PC-3 (cell line): ENCODE results near the gene CDC40. TPM values are rescaled to one million over a fixed set of nuclear protein-coding genes. Genes with fewer than 3 reads are reported as not detected.

ENCODE experiments used
- ATAC-seq: fragments of 200-7000 bp; cut with Tn5 transposase; 2 replicates; pipeline ENCODE4 v1.9.1; 2020; ENCODE audit warnings: mild to moderate bottlenecking, moderate library complexity
- BruUV-seq: library from RNA; stranded (reverse); fragments of 400-500 nt; replicated peaks from 2 replicates; lab custom pipeline; 2021; lab: Mats Ljungman, UMichigan
- CTCF ChIA-PET: fragments of 300-600 bp; sonication (Branson Sonifier 250); formaldehyde crosslinking; loops from one replicate; lab custom pipeline; 2022; ENCODE audit warnings: antibody characterized with exemption; lab: Charles Lee
- POLR2A ChIA-PET: fragments of 300-600 bp; sonication (Branson Sonifier 250); formaldehyde crosslinking; loops from one replicate; lab custom pipeline; 2022; ENCODE audit warnings: antibody characterized with exemption; ENCODE audit not compliant: unreplicated experiment; lab: Charles Lee
- DNase-seq: peaks from one replicate; pipeline ENCODE4 v3.0.0-alpha.2; 2015
- H2AFZ ChIP-seq: fragments of 300-600 bp; sonication (generic); 2 replicates; pipeline ENCODE4 v1.6.0; 2016; ENCODE audit warnings: antibody characterized with exemption, low read length
- H3F3A ChIP-seq: fragments of 300-600 bp; sonication (generic); one replicate; pipeline ENCODE4 v1.6.0; 2017; ENCODE audit warnings: antibody characterized with exemption, low read length, control low read depth, mild to moderate bottlenecking; ENCODE audit not compliant: unreplicated experiment
- H3K27ac ChIP-seq: fragments of 300-600 bp; sonication (generic); 2 replicates; pipeline ENCODE4 v1.5.1; 2016; ENCODE audit warnings: mild to moderate bottlenecking, low read length
- H3K27me3 ChIP-seq: fragments of 300-600 bp; sonication (generic); 2 replicates; pipeline ENCODE4 v1.6.1; 2016; ENCODE audit warnings: low read length, mixed read lengths
- H3K36me3 ChIP-seq: fragments of 300-600 bp; sonication (generic); 2 replicates; pipeline ENCODE4 v1.6.1; 2016; ENCODE audit warnings: low read depth, mixed run types, low read length, mixed read lengths
- H3K4me1 ChIP-seq: fragments of 300-600 bp; sonication (generic); 2 replicates; pipeline ENCODE4 v1.5.1; 2016; ENCODE audit warnings: low read length; ENCODE audit not compliant: insufficient read depth
- H3K4me2 ChIP-seq: fragments of 300-600 bp; sonication (generic); 2 replicates; pipeline ENCODE4 v1.6.0; 2016; ENCODE audit warnings: low read length
- H3K4me3 ChIP-seq: fragments of 300-600 bp; sonication (generic); 2 replicates; pipeline ENCODE4 v1.5.1; 2016; ENCODE audit warnings: mild to moderate bottlenecking, low read length, mixed read lengths
- H3K79me2 ChIP-seq: fragments of 300-600 bp; sonication (generic); 2 replicates; pipeline ENCODE4 v1.6.1; 2017; ENCODE audit warnings: low read length, mixed read lengths
- H3K9ac ChIP-seq: fragments of 300-600 bp; sonication (generic); 2 replicates; pipeline ENCODE4 v1.6.0; 2016; ENCODE audit warnings: mild to moderate bottlenecking, low read length
- H3K9me2 ChIP-seq: fragments of 300-600 bp; sonication (generic); replicated peaks from 2 replicates; pipeline ENCODE4 v1.6.1; 2016; ENCODE audit warnings: mixed run types, low read length, mixed read lengths
- H3K9me3 ChIP-seq: fragments of 300-600 bp; sonication (generic); 2 replicates; pipeline ENCODE4 v1.6.1; 2016; ENCODE audit warnings: low read length, mixed read lengths
- H4K20me1 ChIP-seq: fragments of 300-600 bp; sonication (generic); 2 replicates; pipeline ENCODE4 v1.6.1; 2016; ENCODE audit warnings: low read length, mixed read lengths
- CTCF ChIP-seq: fragments of 300-600 bp; sonication (generic); conservative IDR thresholded peaks from 2 replicates; pipeline ENCODE4 v1.5.1; 2017; ENCODE audit warnings: antibody characterized with exemption, low read depth, mild to moderate bottlenecking, low read length
- EZH2 ChIP-seq: fragments of 300-600 bp; sonication (generic); IDR thresholded peaks from one replicate; pipeline ENCODE4 v1.6.1; 2017; ENCODE audit warnings: antibody characterized with exemption, mild to moderate bottlenecking, low read length; ENCODE audit not compliant: unreplicated experiment
- EZH2phosphoT487 ChIP-seq: fragments of 300-600 bp; sonication (generic); IDR thresholded peaks from 2 replicates; pipeline ENCODE4 v1.6.1; 2018; ENCODE audit warnings: mild to moderate bottlenecking, antibody characterized with exemption, low read length, borderline replicate concordance
- intact Hi-C: fragments of 100-400 bp; cut with micrococcal nuclease; formaldehyde crosslinking; loops from 2 replicates; pipeline ENCODE4 v1.9.0; 2023
- total RNA-seq: library from RNA; depleted of rRNA; stranded (reverse); fragments of >200 nt; gene quantifications from 2 replicates; pipeline ENCODE4 v1.2.3, GENCODE V29; 2014

Gene CDC40
- total RNA-seq, 1 experiment from 2014 or later = 8.9 TPM

- TF ChIP-seq EZH2 = no peak
- TF ChIP-seq EZH2phosphoT487 = no peak
- Histone ChIP-seq H3K27ac (no peak overlapping the region), H3F3A (no peaks in the 10 kb centered on the region), H2AFZ (no peak overlapping the region), H3K4me3 (no peak overlapping the region), H3K9ac (no peak overlapping the region), H3K9me3 (no peaks in the 10 kb centered on the region), H4K20me1 (no peaks in the 10 kb centered on the region), H3K79me2 (no peaks in the 10 kb centered on the region), H3K4me1 (no peaks in the 10 kb centered on the region), H3K27me3 (peaks cover 6% of the 10 kb centered on the region; the same call in 1 of the 2 replicates), H3K36me3 (no peaks in the 10 kb centered on the region), H3K4me2 (no peak overlapping the region), H3K9me2 (no peaks in the 10 kb centered on the region)
- CTCF ChIA-PET = no interaction called here
- POLR2A ChIA-PET = no interaction called here
- no TSS peak for BruUV-seq
- intact Hi-C loops = no loop called here
- DNase-seq (no peak), ATAC-seq (no peak)
Observed at GRCh38 chr6:110265273-110265672, 85.0 kb downstream of the CDC40 start.

GRCh38 chr6:110266996-110267395 is 86.8 kb downstream of the CDC40 start:
- DNase-seq (no peak), ATAC-seq (no peak)
- TF ChIP-seq EZH2phosphoT487 = no peak
- TF ChIP-seq EZH2 = no peak
- TF ChIP-seq CTCF = no peak
- ChIA-PET CTCF (no interaction called here), POLR2A (no interaction called here)
- H3K79me2 ChIP-seq = no peaks in the 10 kb centered on the region
- no TSS peak for BruUV-seq
- intact Hi-C loops = no loop called here
- no peak overlapping the region for H3K9ac ChIP-seq
- no peak overlapping the region for H2AFZ ChIP-seq
- no peak overlapping the region for H3K4me2 ChIP-seq
- H3F3A ChIP-seq = no peaks in the 10 kb centered on the region
- peaks cover 8% of the 10 kb centered on the region; the same call in 1 of the 2 replicates for H3K27me3 ChIP-seq
- no peaks in the 10 kb centered on the region for H3K4me1 ChIP-seq
- no peaks in the 10 kb centered on the region for H3K9me2 ChIP-seq
- no peak overlapping the region for H3K27ac ChIP-seq
- no peaks in the 10 kb centered on the region for H3K9me3 ChIP-seq
- no peak overlapping the region for H3K4me3 ChIP-seq
- no peaks in the 10 kb centered on the region for H4K20me1 ChIP-seq
- no peaks in the 10 kb centered on the region for H3K36me3 ChIP-seq

DNA sequence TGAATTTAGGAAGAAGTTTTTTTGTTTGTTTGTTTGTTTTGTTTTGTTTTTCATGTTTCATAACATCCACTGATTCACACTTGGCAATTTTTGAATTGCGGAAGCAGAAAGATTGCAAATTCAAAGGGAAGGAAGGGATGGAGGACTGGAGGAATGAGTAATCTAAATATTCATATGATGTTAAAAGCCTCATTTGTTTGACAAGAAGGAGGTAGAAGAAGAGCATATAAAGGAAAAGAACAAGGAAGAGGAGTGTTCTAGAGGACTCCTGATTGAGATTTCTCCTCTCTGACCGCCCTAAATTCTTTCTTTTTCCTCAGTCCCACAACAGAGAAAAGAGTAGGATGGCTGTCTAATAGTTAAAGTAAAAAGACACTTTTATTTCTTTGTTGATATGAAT is 89.4 kb downstream of the CDC40 start:
- no peak for DNase-seq
- no TSS peak for BruUV-seq
- no peak overlapping the region for H3K27ac ChIP-seq
- H3K9me3 ChIP-seq = no peaks in the 10 kb centered on the region
- TF ChIP-seq CTCF (no peak), EZH2 (no peak), EZH2phosphoT487 (no peak)
- H3K79me2 ChIP-seq = no peaks in the 10 kb centered on the region
- ChIA-PET POLR2A (no interaction called here), CTCF (no interaction called here)
- no peaks in the 10 kb centered on the region for H3K4me1 ChIP-seq
- H3K9ac ChIP-seq = no peak overlapping the region
- H3K4me3 ChIP-seq = no peak overlapping the region
- no peaks in the 10 kb centered on the region for H3K36me3 ChIP-seq
- no peak overlapping the region for H3K4me2 ChIP-seq
- peaks cover 12% of the 10 kb centered on the region; the same call in 1 of the 2 replicates for H3K27me3 ChIP-seq
- intact Hi-C loops = no loop called here
- no peaks in the 10 kb centered on the region for H3K9me2 ChIP-seq
- H3F3A ChIP-seq = no peaks in the 10 kb centered on the region
- H4K20me1 ChIP-seq = no peaks in the 10 kb centered on the region
- ATAC-seq = no peak
- no peak overlapping the region for H2AFZ ChIP-seq
